Liver (tissue), 3 donors: Measurements from ENCODE around the gene PEX14.

Experiments used
- CTCF ChIP-seq: fragments of 150-350 bp; IDR thresholded peaks from 2 replicates; pipeline ENCODE4 v1.5.1; 2017; ENCODE audit warnings: improper control_type of control experiment, low read depth, low read length; ENCODE audit not compliant: missing input control
- FOXA1 ChIP-seq: IDR thresholded peaks from 2 replicates; pipeline ENCODE4 v1.6.1; 2016; ENCODE audit warnings: antibody characterized with exemption
- GABPA ChIP-seq, 2 donors: IDR thresholded peaks in 1 of 2; conservative IDR thresholded peaks in 1 of 2; 2 replicates each; pipeline ENCODE4 v1.6.1; 2016; ENCODE audit warnings: antibody characterized with exemption in 2 of 2, mild to moderate bottlenecking in 1 of 2, moderate library complexity in 1 of 2
- RAD21 ChIP-seq, 2 donors: IDR thresholded peaks; 2 replicates each; pipeline ENCODE4 v1.6.1; 2016; ENCODE audit warnings: antibody characterized with exemption in 2 of 2, mild to moderate bottlenecking in 2 of 2
- RXRA ChIP-seq, 2 donors: IDR thresholded peaks; 2 replicates each; pipeline ENCODE4 v1.6.1; 2017 to 2018; ENCODE audit warnings: antibody characterized with exemption in 2 of 2, mild to moderate bottlenecking in 1 of 2
- SP1 ChIP-seq: IDR thresholded peaks from 2 replicates; pipeline ENCODE4 v1.6.1; 2018; ENCODE audit warnings: antibody characterized with exemption, mild to moderate bottlenecking
- donor health status: healthy.
- donor health status: healthy.

DNA sequence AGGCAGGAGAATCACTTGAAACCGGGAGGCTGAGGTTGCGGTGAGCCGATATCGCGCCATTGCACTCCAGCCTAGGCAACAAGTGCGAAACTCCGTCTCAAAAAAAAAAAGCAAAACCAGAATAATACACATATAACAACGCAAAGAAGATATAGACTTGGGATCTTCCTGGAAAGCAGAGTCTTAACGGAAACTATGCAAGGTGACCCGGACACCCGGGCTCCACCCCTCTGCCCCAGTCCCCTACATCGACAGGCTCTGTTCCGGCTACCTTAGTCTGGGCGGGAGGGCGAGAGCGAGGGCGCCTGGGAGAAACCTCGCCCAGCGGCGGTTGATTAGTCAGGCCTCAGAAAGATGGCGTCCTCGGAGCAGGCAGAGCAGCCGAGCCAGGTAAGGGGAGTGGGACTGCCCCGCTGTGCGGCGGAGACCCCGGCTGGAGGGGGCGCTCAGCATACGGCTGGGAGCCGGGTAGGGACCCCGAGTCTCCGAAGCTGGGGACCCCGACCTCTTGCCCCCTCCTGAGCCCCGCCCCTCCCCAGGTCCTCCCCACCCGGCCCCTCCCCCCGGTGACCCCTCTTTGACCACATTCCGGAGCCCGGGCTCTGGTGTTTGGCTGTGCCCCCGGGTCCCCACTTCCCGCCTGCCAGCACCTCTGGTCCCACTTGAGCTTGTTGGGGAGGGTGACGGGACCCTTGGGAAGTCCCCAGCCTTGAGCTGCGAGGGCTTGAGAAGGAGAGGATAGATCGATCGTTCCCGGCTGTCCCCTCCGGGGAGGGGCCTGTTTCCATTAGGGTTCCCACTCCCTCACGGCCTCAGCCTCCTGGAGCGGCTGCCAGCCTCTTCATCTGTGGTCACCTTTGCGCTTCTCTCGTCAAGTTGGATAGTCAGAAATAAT lies at the start of gene PEX14:
- no peak for TF ChIP-seq CTCF
- TF ChIP-seq SP1: peak; percentile 40
- TF ChIP-seq GABPA (IDR thresholded peaks at IDR 0.05 in 1 of 2, conservative IDR thresholded peaks at IDR 0.05 in 1 of 2): no peak
- TF ChIP-seq FOXA1: peak; percentile 20
- no peak for TF ChIP-seq RAD21 (IDR thresholded peaks at IDR 0.05)
- peak; percentile 56 to 69 for TF ChIP-seq RXRA (IDR thresholded peaks at IDR 0.05)
